SU-DHL-6 (cell line): Measurements from ENCODE around the gene CCDC9B.
A peak's percentile ranks its signal among the peaks of the same experiment; 100 is the strongest.

Experiments
- CTCF ChIP-seq: fragments of 200-600 bp; sonication (generic); IDR thresholded peaks from one replicate; pipeline ENCODE4 v1.5.1; 2017; ENCODE audit warnings: antibody characterized with exemption, mild to moderate bottlenecking, low read length, moderate library complexity; ENCODE audit not compliant: insufficient read depth, poor library complexity, severe bottlenecking
- EZH2phosphoT487 ChIP-seq: fragments of 200-600 bp; sonication (generic), shearing (Covaris generic); conservative IDR thresholded peaks from 2 replicates; pipeline ENCODE4 v1.6.1; 2018; ENCODE audit warnings: mild to moderate bottlenecking, antibody characterized with exemption, low read length, moderate library complexity, mixed read lengths

- TF ChIP-seq CTCF (peak; percentile 93), EZH2phosphoT487 (no peak)
Measured at GRCh38 chr15:40320931-40321371, 19.8 kb downstream of the CCDC9B start.
